Stimulated activated CD4-positive, alpha-beta T cell treated with anti-CD3 and anti-CD28 coated beads, Interleukin-4, amount 100 ng/mL, for 48 hours (primary cell): Measurements from ENCODE around the gene MGRN1.

Experiments
- DNase-seq, 2 donors: peaks; one replicate each; pipeline ENCODE4 v3.0.0-alpha.2; 2020; ENCODE audit warnings: low read depth in 2 of 2

MGRN1 gene

DNA sequence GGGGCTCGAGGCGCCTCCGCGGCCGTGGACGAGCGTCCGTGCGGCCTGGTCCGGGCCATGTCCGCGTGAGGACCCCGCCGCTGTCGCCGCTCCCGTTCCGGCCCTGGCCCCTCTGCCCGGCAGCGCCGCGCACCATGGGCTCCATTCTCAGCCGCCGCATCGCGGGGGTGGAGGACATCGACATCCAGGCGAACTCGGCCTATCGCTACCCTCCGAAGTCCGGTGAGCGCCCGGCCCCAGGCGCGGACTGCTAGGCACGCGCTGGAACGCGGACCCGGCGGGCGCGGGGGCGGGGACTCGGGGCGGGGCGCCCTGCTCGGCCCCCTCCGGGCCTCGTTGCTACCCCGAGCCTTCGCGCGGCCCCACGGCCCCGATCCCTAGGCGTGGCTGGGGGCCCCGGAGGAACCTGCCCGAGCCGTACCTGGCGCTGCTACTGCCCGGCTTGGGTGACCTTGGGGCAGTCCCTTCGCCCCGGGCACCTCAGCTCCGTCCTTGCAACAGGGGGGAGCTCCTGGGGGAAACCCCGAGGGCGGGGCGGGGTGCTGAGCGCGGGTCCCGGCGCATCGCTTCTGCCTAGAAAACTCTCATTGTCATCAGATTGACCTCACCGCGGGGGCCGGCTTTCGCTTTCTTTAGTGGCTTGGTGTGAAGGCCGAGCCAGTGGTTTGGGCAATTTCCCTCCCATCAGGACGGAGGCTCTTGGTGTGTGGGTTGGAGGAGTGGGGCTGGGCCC lies 367 bp downstream of the MGRN1 start:
- peak; percentile 64 to 79 for DNase-seq

- DNase-seq = no peak
These were observed 1.0 kb downstream of the MGRN1 start for GRCh38 chr16:4625560-4626159.

DNA sequence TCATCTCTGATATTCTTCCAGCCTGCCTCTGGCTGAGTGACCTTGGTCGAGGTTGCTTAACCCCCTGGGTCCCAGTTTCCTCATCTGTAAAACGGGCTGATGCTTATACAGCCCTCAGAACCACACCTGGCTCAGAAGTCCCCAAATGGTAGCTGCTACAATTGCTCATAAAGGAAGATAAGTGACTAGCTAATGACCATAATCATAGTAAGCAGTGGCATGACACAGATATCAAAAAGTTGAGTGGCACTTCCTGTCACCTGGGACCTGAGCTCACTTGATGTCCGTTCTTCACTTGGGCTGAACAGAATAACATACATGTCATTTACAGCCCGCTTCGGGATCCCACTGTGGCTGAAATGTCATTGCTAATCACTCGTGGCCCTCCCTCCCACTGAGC lies 1.8 kb downstream of the MGRN1 start:
- no peak for DNase-seq

DNA sequence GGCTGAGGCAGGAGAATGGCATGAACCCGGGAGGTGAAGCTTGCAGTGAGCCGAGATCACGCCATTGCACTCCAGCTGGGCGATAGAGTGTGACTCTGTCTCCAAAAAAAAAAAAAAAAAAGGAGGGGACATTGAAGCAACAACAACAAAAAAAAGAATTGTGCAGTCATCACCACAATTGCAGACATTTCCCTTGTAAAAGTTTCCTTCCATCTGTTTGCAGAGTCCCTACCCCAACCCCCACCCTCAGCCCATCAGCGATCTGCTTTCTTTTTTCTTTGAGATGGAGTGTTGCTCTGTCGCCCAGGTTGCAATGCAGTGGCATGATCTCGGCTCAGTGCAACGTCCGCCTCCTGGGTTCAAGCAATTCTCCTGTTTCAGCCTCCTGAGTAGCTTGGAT lies 3.7 kb downstream of the MGRN1 start:
- DNase-seq = no peak

DNA sequence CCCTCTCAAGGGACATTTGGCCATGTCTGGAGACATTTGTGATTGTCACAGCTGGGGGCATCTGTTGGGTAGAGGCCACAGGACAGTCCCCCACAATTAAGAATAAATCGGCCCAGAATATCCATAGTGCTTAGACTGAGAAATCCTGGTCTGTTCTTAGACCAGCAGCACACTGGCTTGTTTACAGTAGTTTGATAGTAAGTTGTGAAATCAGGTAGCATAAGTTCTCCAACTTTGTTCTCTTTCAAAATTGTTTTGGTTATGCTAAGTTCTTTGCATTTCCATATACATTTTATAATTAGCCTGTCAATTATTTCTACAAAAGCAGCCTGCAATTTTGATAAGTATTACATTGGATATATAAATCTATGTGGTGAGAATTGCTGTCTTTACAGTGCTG lies 6.8 kb downstream of the MGRN1 start:
- no peak for DNase-seq

- DNase-seq = no peak
These were observed 9.4 kb downstream of the MGRN1 start for GRCh38 chr16:4633910-4634635.

- DNase-seq = no peak
These were observed 10.1 kb downstream of the MGRN1 start for GRCh38 chr16:4634768-4635167.

- DNase-seq = no peak
These were observed 11.6 kb downstream of the MGRN1 start for GRCh38 chr16:4636196-4636595.

- DNase-seq = no peak
These were observed 13.0 kb downstream of the MGRN1 start for GRCh38 chr16:4637501-4638166.

DNA sequence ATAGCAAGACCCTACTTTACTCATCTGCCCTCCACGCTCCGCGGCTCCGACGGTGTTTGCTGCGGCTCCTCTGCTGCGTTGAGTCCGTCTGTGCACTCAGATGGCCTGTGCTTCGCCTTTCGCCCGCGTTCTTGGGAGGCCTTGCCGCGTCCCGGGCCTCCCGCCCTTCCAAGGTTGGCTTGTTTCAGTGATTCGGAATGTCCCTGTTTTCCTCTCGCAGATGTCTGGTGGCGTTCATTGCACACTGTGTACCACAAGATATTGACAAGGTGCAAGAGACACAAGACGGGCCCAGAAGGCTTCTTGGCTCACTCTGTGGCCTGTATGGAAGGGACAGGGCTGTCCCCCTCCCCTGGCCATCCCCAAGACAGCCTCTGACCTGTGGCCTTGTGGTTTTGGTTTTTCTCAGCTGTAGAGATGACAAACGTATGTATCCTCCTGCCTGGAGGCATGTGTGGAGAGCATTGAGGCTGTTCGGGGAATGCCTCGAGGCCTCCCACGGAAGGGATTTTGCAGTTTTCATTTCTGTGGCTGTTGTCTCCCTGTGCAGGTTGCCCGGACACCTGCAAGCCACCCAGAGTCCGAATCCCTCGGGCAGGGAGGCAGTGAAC lies 15.4 kb downstream of the MGRN1 start:
- DNase-seq = no peak

GRCh38 chr16:4640572-4641305 lies 16.1 kb downstream of the MGRN1 start:
- no peak for DNase-seq

DNA sequence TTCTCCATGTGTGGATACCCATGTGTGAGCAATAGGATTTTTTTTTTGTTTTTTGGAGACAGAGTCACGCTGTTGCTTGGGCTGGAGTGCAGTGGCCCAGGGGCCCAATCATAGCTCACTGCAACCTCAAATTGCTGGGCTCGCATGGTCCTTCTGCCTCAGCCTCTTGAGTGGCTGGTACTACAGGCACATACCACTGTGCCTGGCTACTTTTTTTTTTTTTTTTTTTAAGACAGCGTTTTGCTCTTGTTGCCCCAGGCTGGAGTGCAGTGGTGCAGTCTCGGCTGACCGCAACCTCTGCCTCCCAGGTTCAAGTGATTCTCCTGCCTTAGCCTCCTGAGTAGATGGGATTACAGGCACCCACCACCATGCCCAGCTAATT lies 16.7 kb downstream of the MGRN1 start:
- no peak for DNase-seq

GRCh38 chr16:4641895-4642294 lies 17.3 kb downstream of the MGRN1 start:
- no peak for DNase-seq

GRCh38 chr16:4646773-4647643 lies 22.4 kb downstream of the MGRN1 start:
- no peak for DNase-seq

- DNase-seq = no peak
These were observed 23.0 kb downstream of the MGRN1 start for GRCh38 chr16:4647644-4647980.

DNA sequence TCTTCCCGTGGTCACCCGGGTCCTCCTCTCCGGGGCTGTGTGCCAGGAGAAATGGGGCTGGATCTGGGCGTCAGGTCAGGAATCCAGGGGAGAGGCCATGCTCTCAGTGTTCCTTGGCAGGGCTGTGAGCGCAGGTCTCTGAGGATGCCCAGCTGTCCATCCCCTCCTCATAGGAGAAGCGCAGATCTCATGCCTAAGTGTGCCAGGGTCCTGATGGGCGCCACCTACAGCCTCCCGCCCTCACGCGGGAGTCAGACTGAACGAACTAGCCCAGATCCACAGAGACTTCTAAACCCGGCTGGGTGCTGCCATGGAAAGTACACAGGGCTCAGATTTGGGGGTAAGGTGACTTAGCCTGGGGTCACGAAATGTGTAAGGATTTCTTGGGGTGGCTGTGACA lies 24.3 kb downstream of the MGRN1 start:
- no peak for DNase-seq

DNA sequence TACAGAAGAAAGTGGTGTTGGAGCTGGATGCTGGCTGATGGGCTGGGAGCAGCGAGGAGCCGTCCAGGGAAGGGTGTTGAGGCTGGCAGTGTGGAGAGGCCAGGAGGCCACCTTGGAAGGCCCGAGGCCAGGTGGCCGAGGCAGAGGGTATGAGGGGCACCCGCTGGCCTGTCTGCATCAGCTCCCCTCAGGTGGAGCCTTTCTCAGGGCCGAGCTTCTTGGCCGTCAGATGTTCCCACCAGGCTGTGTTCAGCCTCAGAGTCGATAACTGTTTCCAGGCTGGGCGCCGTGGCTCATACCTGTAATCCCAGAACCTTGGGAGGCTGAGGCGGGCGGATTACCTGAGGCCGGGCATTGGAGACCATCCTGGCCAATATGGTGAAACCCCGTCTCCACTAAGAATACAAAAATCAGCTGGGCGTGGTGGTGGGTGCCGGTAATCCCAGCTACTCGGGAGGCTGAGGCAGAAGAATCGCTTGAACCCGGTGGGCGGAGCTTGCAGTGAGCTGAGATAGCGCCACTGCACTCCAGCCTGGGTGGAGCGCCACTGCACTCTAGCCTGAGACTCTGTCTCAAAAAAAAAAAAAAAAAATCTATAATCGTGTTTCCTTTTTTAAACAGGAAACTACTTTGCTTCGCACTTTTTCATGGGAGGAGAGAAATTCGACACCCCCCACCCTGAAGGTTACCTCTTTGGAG lies 25.3 kb downstream of the MGRN1 start:
- no peak for DNase-seq

DNA sequence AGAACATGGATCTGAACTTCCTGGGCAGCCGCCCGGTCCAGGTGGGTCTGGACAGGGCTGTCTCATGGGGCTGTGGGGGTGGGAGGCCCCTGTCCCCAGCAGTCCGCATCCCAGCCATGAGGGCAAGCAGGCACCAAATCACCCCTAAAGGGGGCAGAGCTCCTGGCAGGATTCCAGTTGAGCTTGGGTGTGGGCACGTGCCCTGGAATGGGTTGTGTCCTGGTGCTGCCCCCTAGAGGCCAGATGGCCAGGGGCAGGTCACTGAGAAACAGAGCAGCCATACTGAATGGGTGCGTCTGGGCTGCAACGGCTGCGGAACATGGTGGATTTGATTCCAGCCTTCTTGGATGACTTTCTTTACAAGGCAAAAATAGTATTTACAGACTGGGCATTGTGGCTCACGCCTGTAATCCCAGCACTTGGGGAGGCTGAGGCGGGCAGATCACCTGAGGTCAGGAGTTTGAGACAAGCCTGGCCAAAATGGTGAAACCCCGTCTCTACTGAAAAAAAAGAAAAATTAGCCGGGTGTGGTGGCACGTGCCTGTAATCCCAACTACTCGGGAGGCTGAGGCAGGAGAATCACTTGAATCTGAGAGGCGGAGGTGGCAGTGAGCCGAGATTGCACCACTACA lies 25.9 kb downstream of the MGRN1 start:
- DNase-seq = peak; percentile 76 to 80

DNA sequence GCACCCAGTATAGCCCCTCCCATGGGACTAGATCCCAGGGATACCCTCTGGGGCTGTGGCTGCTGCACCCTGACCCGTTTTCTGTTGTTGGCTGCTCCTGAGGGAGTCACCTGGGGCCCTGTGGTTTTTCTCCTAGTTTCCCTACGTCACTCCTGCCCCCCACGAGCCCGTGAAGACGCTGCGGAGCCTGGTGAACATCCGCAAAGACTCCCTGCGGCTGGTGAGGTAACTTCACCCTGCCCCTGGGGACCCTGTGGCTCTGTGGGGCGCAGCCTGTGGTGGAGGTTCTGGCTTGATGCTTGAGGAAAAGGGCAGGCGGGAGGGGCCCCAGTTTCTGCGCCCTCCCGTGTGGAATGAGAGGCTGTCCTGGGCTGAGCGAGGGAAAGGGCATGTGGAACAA lies 27.2 kb downstream of the MGRN1 start:
- no peak for DNase-seq
